NOMO-1 treated with DMSO at 0.1 percent for 48 hours (cell line): ENCODE measurements around the gene RHBDD3.

Experiments
- DNase-seq: peaks from one replicate; lab custom pipeline; 2025; ENCODE audit not compliant: unreplicated experiment; lab: John Stamatoyannopoulos, UW

RHBDD3 gene

GRCh38 chr22:29267858-29268510, at the start of gene RHBDD3, which contains the start of gene EWSR1:
Gene RHBDD3, minus strand, starts transcription at chr22:29267981. Its CDS starts 2,355 bp downstream, at chr22:29265626.
Gene EWSR1, plus strand, starts transcription at chr22:29268268. Its CDS starts 69 bp downstream, at chr22:29268337.
- DNase-seq: peak; percentile 96

- DNase-seq: no peak
Observed at GRCh38 chr22:29316141-29316828, 48.5 kb upstream of the RHBDD3 start.

GRCh38 chr22:29315286-29316140, 47.7 kb upstream of the RHBDD3 start, which contains the start of gene RASL10A:
Gene RASL10A, minus strand, starts transcription at chr22:29315697. Its CDS starts 451 bp downstream, at chr22:29315246.
- DNase-seq: no peak

DNA sequence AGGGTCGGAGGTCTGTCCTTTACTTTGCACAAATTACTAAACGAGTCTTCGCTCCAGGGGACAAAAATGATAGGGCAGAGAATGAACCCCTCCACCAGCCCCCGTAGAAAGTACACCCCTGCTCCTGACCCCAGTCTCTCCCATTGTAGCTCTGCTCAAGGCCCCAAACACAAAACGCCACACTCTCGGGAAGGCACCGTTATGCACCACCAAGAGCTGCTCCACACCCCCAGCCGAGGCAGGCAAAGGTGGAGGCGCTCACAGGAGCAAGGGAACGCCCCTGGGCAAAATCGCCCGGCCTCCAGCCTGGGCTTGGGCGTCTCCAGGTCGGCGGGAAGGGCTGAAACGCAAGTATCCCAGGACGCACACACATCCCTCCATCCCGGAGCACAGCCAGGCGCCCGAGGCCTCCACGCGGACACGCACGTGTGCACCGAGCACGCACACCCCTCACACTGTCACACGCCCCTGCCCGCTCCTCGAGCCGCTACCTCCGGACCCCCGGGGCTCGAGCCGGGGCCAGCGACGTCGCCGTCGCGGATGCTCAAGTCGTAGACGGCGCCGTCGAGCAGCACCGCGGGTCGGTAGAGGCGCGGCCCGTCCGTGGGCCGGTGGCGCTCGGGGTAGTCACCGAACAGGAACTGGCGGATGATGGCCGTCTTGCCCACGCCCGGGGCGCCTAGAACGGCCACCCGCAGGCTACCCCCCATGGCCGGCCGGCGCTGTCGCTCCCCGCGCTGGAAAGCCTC, 46.9 kb upstream of the RHBDD3 start:
- DNase-seq: no peak

GRCh38 chr22:29313576-29314466, 46.0 kb upstream of the RHBDD3 start:
- DNase-seq: no peak

DNA sequence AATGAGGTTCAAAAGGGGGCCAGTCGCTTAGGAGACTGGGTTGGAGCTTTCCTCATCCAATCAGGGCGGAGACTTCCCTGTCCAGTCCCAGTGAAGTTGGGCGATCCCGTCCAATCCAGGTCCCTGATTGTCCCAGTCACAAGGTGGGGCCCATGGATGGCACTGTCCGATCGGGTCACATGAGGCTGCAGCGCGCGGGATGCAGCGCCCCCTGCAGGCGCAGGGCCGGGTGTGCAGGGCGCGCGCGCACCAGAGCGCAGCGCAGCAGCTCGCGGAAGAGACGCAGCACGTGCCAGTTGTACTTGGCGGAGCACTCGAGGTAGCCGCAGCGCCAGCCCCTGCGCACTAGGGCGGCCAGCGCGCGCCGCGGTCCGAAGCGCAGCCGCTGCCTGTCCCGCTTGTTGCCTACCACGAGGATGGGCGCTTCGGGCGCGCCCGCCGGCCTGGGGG, 45.4 kb upstream of the RHBDD3 start:
- no peak for DNase-seq

GRCh38 chr22:29312218-29313125, 44.7 kb upstream of the RHBDD3 start:
- DNase-seq: no peak

- no peak for DNase-seq
Observed at GRCh38 chr22:29311464-29312217, 43.9 kb upstream of the RHBDD3 start.

DNA sequence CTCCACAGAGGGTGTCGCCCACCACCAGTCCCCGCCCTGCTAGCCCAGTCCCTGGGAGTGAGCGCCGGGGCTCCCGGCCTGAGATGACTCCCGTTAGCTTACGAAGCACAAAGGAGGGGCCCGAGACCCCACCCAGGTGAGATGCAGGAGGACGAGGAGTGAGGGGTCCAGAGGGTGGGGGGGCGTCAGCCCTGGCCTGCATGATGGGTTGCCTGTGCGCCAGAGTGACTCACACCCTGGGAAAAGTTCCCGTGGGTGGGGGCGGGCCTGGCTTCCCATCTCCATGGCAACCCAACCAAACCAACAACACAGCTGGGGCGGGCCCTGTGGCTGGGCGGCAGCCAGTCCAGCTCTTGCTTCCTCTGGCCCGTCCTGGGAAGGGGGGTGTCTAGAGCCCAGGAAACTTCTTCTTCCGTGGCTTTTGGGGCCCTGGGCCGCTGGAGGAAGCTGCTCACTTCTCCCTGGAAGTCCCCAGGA, 43.1 kb upstream of the RHBDD3 start:
- peak; percentile 69 for DNase-seq

- no peak for DNase-seq
Observed at GRCh38 chr22:29310065-29310862, 42.5 kb upstream of the RHBDD3 start.

- DNase-seq: no peak
Observed at GRCh38 chr22:29309332-29310064, 41.7 kb upstream of the RHBDD3 start.

DNA sequence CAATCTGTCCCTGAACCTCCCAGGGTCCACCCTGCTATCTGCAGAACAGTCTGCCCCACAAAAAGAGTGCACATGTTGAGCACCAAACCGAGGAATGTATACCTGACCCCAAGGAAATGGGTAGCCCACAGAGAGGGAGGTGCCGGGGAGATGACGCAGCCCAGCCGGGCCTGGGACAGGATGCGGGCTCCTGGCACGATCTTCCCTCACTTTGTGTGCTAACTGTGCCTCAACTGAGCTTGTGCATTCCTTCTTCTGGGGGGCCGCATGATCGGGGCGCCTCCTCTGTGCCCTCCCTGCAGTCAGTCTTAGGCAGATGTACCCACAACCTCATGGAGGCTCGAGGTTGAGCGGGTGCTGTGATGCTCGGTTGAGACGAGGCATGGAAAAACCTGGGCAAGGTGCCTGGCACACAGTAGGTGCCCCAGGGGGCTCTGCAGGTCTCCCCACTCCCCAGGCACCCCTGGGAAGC, 41.0 kb upstream of the RHBDD3 start:
- no peak for DNase-seq

GRCh38 chr22:29308148-29308790, 40.5 kb upstream of the RHBDD3 start:
- no peak for DNase-seq

GRCh38 chr22:29307596-29308147, 39.9 kb upstream of the RHBDD3 start:
- no peak for DNase-seq

- DNase-seq: peak; percentile 56
Observed at GRCh38 chr22:29306835-29307595, 39.2 kb upstream of the RHBDD3 start.
